HG02840 (cell line): ENCODE measurements around the gene SYNPO2.

Experiments used
- ATAC-seq: cut with Tn5 transposase; IDR thresholded peaks from one replicate; pipeline ENCODE4 v1.9.1; 2021; ENCODE audit warnings: mild to moderate bottlenecking, moderate library complexity, moderate number of reproducible peaks; ENCODE audit not compliant: unreplicated experiment, low FRiP score

SYNPO2 gene

GRCh38 chr4:118879409-118879808 lies 9.2 kb upstream of the SYNPO2 start:
- no peak for ATAC-seq

- no peak for ATAC-seq
Observed at GRCh38 chr4:118881512-118882146, 7.0 kb upstream of the SYNPO2 start.

- no peak for ATAC-seq
Observed at GRCh38 chr4:118883861-118884260, 4.8 kb upstream of the SYNPO2 start.

DNA sequence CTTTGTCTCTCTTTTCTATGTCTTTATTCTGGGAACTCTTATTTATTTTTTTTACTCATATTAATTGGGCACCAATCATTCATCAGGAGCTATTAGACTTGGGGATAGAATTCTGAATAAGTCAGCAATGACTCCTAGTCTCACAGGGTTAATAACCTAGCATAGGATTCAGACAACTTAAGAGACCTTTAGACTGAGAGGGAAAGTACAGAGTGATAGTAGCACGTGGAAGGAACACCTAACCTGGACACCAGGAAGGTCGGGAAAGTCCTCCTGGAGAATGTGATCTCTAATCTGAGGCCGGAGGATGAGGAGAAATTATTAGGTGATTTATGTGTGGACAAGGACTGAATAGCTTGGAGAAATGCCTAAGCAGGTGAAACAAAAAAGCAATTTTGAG lies 3.9 kb upstream of the SYNPO2 start:
- no peak for ATAC-seq

DNA sequence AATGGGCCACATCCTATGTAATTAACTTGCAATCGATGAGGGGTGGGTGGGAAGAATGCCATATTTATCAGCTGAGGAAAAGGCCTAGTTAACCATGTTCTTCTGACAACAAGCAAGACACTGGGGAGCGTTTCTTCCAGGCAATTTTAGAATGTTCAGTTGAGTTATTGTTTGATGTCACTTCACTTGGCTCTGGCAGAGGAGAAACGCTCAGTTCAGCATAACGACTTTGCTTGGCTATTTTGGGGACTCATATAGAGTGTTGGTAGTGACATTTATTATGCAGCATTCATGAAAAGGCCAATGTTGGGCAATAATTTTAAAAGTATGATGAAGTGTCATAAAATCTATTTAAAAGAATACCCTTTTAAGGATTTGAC lies 648 bp downstream of the SYNPO2 start:
- ATAC-seq = no peak

- ATAC-seq = no peak
Observed at GRCh38 chr4:118894034-118894433, 5.4 kb downstream of the SYNPO2 start.

- ATAC-seq = no peak
Observed at GRCh38 chr4:118898221-118898620, 9.6 kb downstream of the SYNPO2 start.

GRCh38 chr4:118898684-118899138 lies 10.1 kb downstream of the SYNPO2 start:
- no peak for ATAC-seq

DNA sequence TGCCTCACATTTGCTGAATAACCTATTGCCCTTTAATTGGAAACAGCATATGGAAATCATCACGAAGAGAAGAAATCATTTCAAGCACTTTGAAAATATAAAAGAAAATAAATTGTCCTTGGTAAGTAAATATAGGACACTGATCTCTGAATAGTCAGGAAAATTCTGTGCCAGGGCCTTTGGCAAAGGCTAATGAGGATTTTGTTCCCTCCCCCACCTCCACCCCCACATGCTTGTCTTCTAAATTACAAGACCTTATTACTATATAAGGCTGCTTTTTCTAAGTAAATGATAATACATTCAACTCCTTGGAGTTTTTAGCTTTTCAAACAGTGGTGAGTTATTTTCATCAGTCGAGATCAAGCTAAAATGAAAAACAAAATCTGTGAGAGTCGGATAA lies 15.8 kb downstream of the SYNPO2 start:
- no peak for ATAC-seq

- ATAC-seq = no peak
Observed at GRCh38 chr4:118904935-118905334, 16.3 kb downstream of the SYNPO2 start.

DNA sequence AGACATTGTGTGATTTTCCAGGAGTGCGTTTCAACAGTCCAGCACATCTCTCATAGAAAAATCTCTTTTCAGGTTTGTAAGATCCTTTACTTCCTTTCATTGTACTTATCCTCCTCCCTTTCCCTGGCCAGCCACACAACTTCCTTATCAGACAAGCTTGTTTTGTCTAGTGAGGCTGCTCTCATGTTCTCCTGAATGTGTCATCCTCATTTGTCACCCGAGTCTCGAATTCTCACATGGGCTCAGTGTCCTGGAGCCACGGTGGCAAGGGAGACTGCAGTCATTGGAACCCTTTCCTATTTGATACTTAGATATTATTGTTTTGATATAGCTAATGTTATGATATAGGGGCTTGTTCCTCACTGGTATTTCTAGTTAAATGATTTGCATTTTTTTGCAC lies 16.9 kb downstream of the SYNPO2 start:
- no peak for ATAC-seq

- no peak for ATAC-seq
Observed at GRCh38 chr4:118909173-118909956, 20.7 kb downstream of the SYNPO2 start.

- no peak for ATAC-seq
Observed at GRCh38 chr4:118910221-118910620, 21.6 kb downstream of the SYNPO2 start.

GRCh38 chr4:118911238-118911703 lies 22.6 kb downstream of the SYNPO2 start:
- no peak for ATAC-seq

GRCh38 chr4:118915468-118915867 lies 26.8 kb downstream of the SYNPO2 start:
- no peak for ATAC-seq

- no peak for ATAC-seq
Observed at GRCh38 chr4:118916691-118917289, 28.1 kb downstream of the SYNPO2 start.

DNA sequence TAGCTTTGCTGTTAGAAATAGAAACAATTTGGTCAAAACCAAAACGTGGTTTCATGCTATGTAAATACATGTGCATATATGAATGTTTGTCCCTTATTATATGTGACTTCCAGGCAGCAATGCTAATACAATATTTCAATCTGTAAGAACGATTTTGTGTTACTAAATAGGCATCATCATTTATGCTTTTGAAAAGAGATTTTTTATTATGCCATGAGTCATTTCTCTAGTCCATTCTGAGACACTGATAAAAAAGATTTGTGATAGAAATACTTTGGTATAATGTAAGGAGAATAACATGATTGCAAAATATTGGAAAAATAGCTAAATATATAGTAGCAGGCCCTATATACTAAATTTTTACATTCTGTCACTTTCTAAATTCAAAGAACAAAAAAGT lies 28.9 kb downstream of the SYNPO2 start:
- no peak for ATAC-seq

GRCh38 chr4:118918388-118918787 lies 29.7 kb downstream of the SYNPO2 start:
- ATAC-seq = no peak

- ATAC-seq = no peak
Observed at GRCh38 chr4:118920247-118920646, 31.6 kb downstream of the SYNPO2 start.

- ATAC-seq = no peak
Observed at GRCh38 chr4:118921786-118922185, 33.1 kb downstream of the SYNPO2 start.

GRCh38 chr4:118923891-118924290 lies 35.2 kb downstream of the SYNPO2 start:
- no peak for ATAC-seq

- ATAC-seq = no peak
Observed at GRCh38 chr4:118927974-118928373, 39.3 kb downstream of the SYNPO2 start.
